Hepatocyte (in vitro differentiated cells): ENCODE measurements around the gene DSCAM.

Experiments used
- EZH2 ChIP-seq: fragments of 200-600 bp; sonication (generic); IDR thresholded peaks from 2 replicates; pipeline ENCODE4 v1.6.1; 2016; ENCODE audit warnings: antibody characterized with exemption, mild to moderate bottlenecking, borderline replicate concordance
- TF ChIP-seq, protein P1 (sequence below): fragments of 200-600 bp; sonication (generic); IDR thresholded peaks from 2 replicates; pipeline ENCODE4 v1.5.1; 2016; ENCODE audit warnings: antibody characterized with exemption, mild to moderate bottlenecking; ENCODE audit not compliant: poor library complexity

DNA sequence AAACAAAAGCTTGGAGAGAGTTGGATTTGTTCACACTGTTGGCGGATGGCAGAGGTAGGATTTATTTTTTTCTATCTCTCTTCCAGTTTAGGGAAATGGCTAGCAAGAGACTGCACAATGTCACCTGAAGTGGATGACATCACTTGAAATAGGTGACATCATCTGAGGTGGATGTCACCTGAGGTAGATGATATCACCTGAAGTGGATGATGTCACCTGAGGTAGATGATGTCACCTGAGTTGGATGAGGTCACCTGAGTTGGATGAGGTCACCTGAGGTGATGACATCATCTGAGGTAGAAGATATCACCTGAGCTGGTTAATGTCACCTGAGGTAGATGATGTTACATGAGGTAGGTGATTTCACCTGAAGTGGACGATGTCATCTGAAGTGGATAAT is 413.4 kb downstream of the DSCAM start:
- TF ChIP-seq, protein P1, sequence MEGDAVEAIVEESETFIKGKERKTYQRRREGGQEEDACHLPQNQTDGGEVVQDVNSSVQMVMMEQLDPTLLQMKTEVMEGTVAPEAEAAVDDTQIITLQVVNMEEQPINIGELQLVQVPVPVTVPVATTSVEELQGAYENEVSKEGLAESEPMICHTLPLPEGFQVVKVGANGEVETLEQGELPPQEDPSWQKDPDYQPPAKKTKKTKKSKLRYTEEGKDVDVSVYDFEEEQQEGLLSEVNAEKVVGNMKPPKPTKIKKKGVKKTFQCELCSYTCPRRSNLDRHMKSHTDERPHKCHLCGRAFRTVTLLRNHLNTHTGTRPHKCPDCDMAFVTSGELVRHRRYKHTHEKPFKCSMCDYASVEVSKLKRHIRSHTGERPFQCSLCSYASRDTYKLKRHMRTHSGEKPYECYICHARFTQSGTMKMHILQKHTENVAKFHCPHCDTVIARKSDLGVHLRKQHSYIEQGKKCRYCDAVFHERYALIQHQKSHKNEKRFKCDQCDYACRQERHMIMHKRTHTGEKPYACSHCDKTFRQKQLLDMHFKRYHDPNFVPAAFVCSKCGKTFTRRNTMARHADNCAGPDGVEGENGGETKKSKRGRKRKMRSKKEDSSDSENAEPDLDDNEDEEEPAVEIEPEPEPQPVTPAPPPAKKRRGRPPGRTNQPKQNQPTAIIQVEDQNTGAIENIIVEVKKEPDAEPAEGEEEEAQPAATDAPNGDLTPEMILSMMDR: no peak
- TF ChIP-seq EZH2: no peak
